Transverse colon (tissue), 4 donors: Measurements from ENCODE around the gene LCAT. TPM values are rescaled to one million over a fixed set of nuclear protein-coding genes. Genes with fewer than 3 reads are reported as not detected.
A peak's percentile ranks its signal among the peaks of the same experiment; 100 is the strongest.

ENCODE experiments used
- DNase-seq: peaks from one replicate; pipeline ENCODE4 v3.0.0-alpha.2; 2019
- H3K27ac ChIP-seq, 4 donors: fragments of 200-600 bp; sonication (generic); 2 replicates each; pipeline ENCODE4 v1.5.1; 2016 to 2018; ENCODE audit warnings: inconsistent platforms in 4 of 4
- H3K27me3 ChIP-seq: fragments of 200-600 bp; sonication (generic); 2 replicates; pipeline ENCODE4 v1.5.1; 2017; ENCODE audit warnings: inconsistent platforms
- H3K36me3 ChIP-seq, 4 donors: fragments of 200-600 bp; sonication (generic); 2 replicates each; pipeline ENCODE4 v1.5.1; 2017 to 2019; ENCODE audit warnings: inconsistent platforms in 4 of 4
- H3K4me1 ChIP-seq, 4 donors: fragments of 200-600 bp; sonication (generic); 2 replicates each; pipeline ENCODE4 v1.5.1; 2017 to 2020; ENCODE audit warnings: inconsistent platforms in 4 of 4
- H3K4me3 ChIP-seq, 4 donors: fragments of 200-600 bp; sonication (generic); 1 replicate in 1 of 4; 2 replicates in 3 of 4; pipeline versions ENCODE4 v1.5.1 to v1.6.1; 2017 to 2019; ENCODE audit warnings: inconsistent platforms in 4 of 4
- H3K9me3 ChIP-seq, 2 donors: fragments of 200-600 bp; sonication (generic); 2 replicates each; pipeline ENCODE4 v1.5.1; 2017 to 2019; ENCODE audit warnings: inconsistent platforms in 2 of 2
- CTCF ChIP-seq, 5 experiments: fragments of 200-600 bp in 3 of 5; fragments of 450-650 bp in 2 of 5; sonication (generic) in 3 of 5; IDR thresholded peaks; 1 replicate in 2 of 5; 2 replicates in 3 of 5; pipeline ENCODE4 v1.5.1; 2016 to 2017; ENCODE audit warnings: antibody characterized with exemption in 5 of 5, inconsistent platforms in 3 of 5, mild to moderate bottlenecking in 2 of 5, moderate library complexity in 1 of 5
- EP300 ChIP-seq: sonication (generic); formaldehyde crosslinking; IDR thresholded peaks from one replicate; pipeline ENCODE4 v1.6.1; 2017; ENCODE audit warnings: antibody characterized with exemption, low read depth
- POLR2A ChIP-seq: fragments of 450-650 bp; IDR thresholded peaks from one replicate; pipeline ENCODE4 v1.6.1; 2016; ENCODE audit warnings: antibody characterized with exemption, mild to moderate bottlenecking, moderate library complexity
- POLR2AphosphoS5 ChIP-seq, 3 donors: sonication (generic); formaldehyde crosslinking; IDR thresholded peaks; one replicate each; pipeline ENCODE4 v1.6.1; 2016; ENCODE audit warnings: antibody characterized with exemption in 3 of 3
- WGBS, 2 donors: methylation state at CpG; one replicate each; pipeline ENCODE4 v1.1.5; 2018; ENCODE audit warnings: low coverage in 1 of 2; 5-methylcytosine and 5-hydroxymethylcytosine counted together
- in situ Hi-C, 4 donors: fragments of 200-750 bp; cut with MboI; loops; one replicate each; pipeline versions ENCODE4 v1.15.0 to v1.15.1; 2017; ENCODE audit warnings: low sequenced_read_pairs in 3 of 4, low pct_ligation_motif_present in 1 of 4, low pct_unique_long_range_greater_than_20kb in 1 of 4
- intact Hi-C: fragments of 100-400 bp; cut with DNase I; formaldehyde crosslinking; loops from one replicate; pipeline ENCODE4 v1.15.1; 2023; ENCODE audit warnings: low total_unique reads
- total RNA-seq, 4 donors: library from RNA; depleted of rRNA; stranded (reverse); fragments of >200 nt; gene quantifications; one replicate each; pipeline ENCODE4 v1.1.0, GENCODE V29; 2016

Gene LCAT
- total RNA-seq, 4 donors from 2014 or later, result 2.2 to 30.7 (median 4.2) TPM

- no peak for TF ChIP-seq CTCF (IDR thresholded peaks at IDR 0.05)
- TF ChIP-seq POLR2AphosphoS5 (IDR thresholded peaks at IDR 0.05), result no peak
- no peak for TF ChIP-seq POLR2A
- TF ChIP-seq EP300, result no peak
- Histone ChIP-seq H3K27ac (peak overlapping the region; percentile 94 to 99 (median 98)), H3K9me3 (no peaks in the 10 kb centered on the region), H3K36me3 (no peaks in the 10 kb centered on the region), H3K4me3 (peak overlapping the region in 3 of 4 donors; percentile 82 to 98 (median 96)), H3K4me1 (peaks cover 8 to 43% (median 32%) of the 10 kb centered on the region in 4 donors), H3K27me3 (no peaks in the 10 kb centered on the region)
- WGBS, 2 donors, result 35 to 47% methylated on average over 5 of the region's 5 CpGs
- DNase-seq, result no peak
- intact Hi-C loops, result no loop called here
- in situ Hi-C loops, result no loop called here
Measured at GRCh38 chr16:67892375-67892774, 51.5 kb downstream of the LCAT start.

Other genes starting within 250 kb of the LCAT start
- gene GFOD2, start 224.8 kb downstream of the LCAT start, total RNA-seq, result 10 to 100 TPM; 21.9 to 32.2 (median 24.3) TPM
- gene RANBP10, start 137.6 kb downstream of the LCAT start, total RNA-seq, result 10 to 100 TPM; 15.1 to 32.9 (median 19.1) TPM
- gene TSNAXIP1, start 137.2 kb downstream of the LCAT start, total RNA-seq, result under 1 TPM in 1 of 4 donors, not detected in 3; 0.55 TPM
- gene THAP11, start 101.8 kb downstream of the LCAT start, total RNA-seq, result 10 to 100 TPM; 24.7 to 44.1 (median 32.7) TPM
- 100 to 1,000 TPM in 1 of 4 donors, 10 to 100 TPM in 3; 75.2 to 131 (median 89.0) TPM for gene NUTF2, start 97.2 kb downstream of the LCAT start, total RNA-seq
- gene CENPT, start 96.4 kb downstream of the LCAT start, total RNA-seq, result 100 to 1,000 TPM in 2 of 4 donors, 10 to 100 TPM in 2; 58.2 to 248 (median 100) TPM
- gene EDC4, start 71.1 kb downstream of the LCAT start, total RNA-seq, result 100 to 1,000 TPM in 2 of 4 donors, 10 to 100 TPM in 2; 76.4 to 162 (median 105) TPM
- 1 to 10 TPM in 1 of 4 donors, not detected in 3; 2.5 TPM for gene NRN1L, start 59.2 kb downstream of the LCAT start, total RNA-seq
- 100 to 1,000 TPM in 1 of 4 donors, 10 to 100 TPM in 3; 24.1 to 132 (median 56.2) TPM for gene PSKH1, start 50.9 kb downstream of the LCAT start, total RNA-seq
- gene CTRL, start 12.3 kb downstream of the LCAT start, total RNA-seq, result 1 to 10 TPM in 3 of 4 donors, not detected in 1; 1.6 to 2.1 (median 1.6) TPM
- 100 to 1,000 TPM in 1 of 4 donors, 10 to 100 TPM in 3; 65.6 to 100 (median 68.6) TPM for gene PSMB10, start 7.3 kb downstream of the LCAT start, total RNA-seq
- gene SLC12A4, start 24.5 kb upstream of the LCAT start, total RNA-seq, result 10 to 100 TPM; 18.1 to 46.4 (median 25.4) TPM
- gene DPEP3, start 36.4 kb upstream of the LCAT start, total RNA-seq, result not detected
- 1 to 10 TPM; 1.5 to 4.4 (median 1.5) TPM for gene DPEP2, start 55.4 kb upstream of the LCAT start, total RNA-seq
- gene DPEP2NB, start 71.8 kb upstream of the LCAT start, total RNA-seq, result not detected
- 10 to 100 TPM in 1 of 4 donors, 1 to 10 TPM in 3; 4.8 to 13.1 (median 6.2) TPM for gene DDX28, start 79.1 kb upstream of the LCAT start, total RNA-seq
- gene DUS2, start 79.2 kb upstream of the LCAT start, total RNA-seq, result 10 to 100 TPM in 3 of 4 donors, 1 to 10 TPM in 1; 9.2 to 13.1 (median 11.2) TPM
- 100 to 1,000 TPM in 1 of 4 donors, 10 to 100 TPM in 3; 27.5 to 107 (median 41.6) TPM for gene NFATC3, start 141.2 kb upstream of the LCAT start, total RNA-seq